Activated T-helper 9 cell treated with anti-CD3 and anti-CD28 coated beads, Interleukin-2, amount 50 U/mL, for 16 hours (primary cell): Measurements from ENCODE around the gene OR10H2.
"Not testable (repeated sequence)": the region's sequence is repeated elsewhere in the genome, so short reads cannot be mapped to it uniquely, and the experiment has no call there.

Experiments
- DNase-seq: peaks from one replicate; pipeline ENCODE4 v3.0.0-alpha.2; 2020; ENCODE audit warnings: low read depth

Gene OR10H2

DNA sequence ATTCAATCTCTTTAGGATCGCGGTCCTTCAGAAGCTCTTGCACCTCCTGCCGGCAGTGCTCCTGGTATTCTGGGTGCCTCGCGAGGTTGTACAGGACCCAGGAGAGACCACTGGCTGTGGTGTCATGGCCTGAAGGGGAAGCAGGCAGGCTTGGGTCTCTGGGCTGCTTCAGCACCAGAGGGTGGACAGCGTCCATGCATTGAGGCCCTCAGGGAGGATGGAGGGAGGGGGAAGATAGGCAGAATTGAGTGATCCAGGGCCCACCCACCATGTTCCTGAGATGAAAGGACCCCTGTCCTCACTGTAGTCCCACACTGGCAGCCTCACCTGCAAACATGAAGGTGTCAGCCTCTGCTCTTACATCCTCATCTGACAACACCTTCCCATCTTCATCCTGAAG is 41.8 kb downstream of the OR10H2 start:
- no peak for DNase-seq

GRCh38 chr19:15774159-15774558 is 46.3 kb downstream of the OR10H2 start:
- not testable (repeated sequence) for DNase-seq

GRCh38 chr19:15775249-15775648 is 47.4 kb downstream of the OR10H2 start:
- DNase-seq = no peak

DNA sequence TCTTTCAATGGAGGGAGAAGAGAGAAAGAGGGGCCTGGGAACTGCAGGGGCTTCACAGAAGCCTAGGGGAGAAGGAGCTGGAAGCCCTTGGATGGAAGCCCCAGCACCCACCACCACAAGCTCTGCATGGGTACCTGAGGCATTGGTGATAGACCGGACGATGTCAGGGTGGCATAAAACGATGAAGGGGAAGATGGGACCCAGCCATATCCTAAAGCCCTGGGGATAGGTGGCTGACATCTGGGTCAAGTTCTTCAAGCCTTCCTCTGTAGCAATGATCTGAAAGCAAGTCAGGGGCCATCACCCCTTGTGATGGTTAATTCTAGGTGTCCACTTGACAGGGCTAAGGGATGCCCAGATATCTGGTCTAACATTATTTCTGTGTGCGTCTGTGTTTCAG is 48.4 kb downstream of the OR10H2 start:
- no peak for DNase-seq

- no peak for DNase-seq
These were observed 49.5 kb downstream of the OR10H2 start for GRCh38 chr19:15776991-15777970.
